HG02973 (cell line): ENCODE data around the gene NCAN.
"Not testable (repeated sequence)": the region's sequence is repeated elsewhere in the genome, so short reads cannot be mapped to it uniquely, and the experiment has no call there.

ENCODE experiments used
- ATAC-seq: cut with Tn5 transposase; IDR thresholded peaks from one replicate; pipeline ENCODE4 v1.9.1; 2021; ENCODE audit warnings: moderate library complexity; ENCODE audit not compliant: unreplicated experiment

The NCAN gene

GRCh38 chr19:19192910-19193423 is 18.8 kb upstream of the NCAN start:
- no peak for ATAC-seq

DNA sequence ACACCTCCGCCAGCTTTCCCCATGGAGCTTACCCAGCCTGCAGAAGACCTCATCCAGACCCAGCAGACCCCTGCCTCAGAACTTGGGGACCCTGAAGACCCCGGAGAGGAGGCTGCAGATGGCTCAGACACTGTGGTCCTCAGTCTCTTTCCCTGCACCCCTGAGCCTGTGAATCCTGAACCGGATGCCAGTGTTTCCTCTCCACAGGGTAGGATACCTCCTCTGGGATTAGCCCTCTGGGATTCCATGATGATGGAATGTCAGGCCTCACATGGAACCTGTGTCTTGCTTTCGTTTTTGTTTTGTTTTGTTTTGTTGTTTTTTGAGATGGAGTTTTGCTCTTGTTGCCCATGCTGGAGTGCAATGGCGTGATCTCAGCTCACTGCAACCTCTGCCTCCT is 17.8 kb upstream of the NCAN start:
- ATAC-seq = no peak

GRCh38 chr19:19201697-19202630 is 9.8 kb upstream of the NCAN start:
- no peak for ATAC-seq

DNA sequence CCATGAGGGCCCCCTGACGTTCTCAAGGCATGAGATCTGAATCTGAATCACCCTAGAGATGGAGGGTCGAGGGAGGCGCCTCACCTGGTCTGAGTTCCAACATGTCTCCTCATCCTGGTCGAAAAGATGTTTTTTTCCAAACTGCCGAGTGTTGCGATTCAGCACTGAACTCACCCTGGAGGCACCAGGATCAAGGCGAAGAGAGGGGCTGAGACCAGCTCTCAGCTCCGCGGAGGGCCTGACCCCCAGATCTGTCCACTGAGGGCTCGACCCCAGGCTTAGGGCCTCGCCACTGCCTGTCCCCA is 9.1 kb upstream of the NCAN start:
- peak; percentile 9 for ATAC-seq

DNA sequence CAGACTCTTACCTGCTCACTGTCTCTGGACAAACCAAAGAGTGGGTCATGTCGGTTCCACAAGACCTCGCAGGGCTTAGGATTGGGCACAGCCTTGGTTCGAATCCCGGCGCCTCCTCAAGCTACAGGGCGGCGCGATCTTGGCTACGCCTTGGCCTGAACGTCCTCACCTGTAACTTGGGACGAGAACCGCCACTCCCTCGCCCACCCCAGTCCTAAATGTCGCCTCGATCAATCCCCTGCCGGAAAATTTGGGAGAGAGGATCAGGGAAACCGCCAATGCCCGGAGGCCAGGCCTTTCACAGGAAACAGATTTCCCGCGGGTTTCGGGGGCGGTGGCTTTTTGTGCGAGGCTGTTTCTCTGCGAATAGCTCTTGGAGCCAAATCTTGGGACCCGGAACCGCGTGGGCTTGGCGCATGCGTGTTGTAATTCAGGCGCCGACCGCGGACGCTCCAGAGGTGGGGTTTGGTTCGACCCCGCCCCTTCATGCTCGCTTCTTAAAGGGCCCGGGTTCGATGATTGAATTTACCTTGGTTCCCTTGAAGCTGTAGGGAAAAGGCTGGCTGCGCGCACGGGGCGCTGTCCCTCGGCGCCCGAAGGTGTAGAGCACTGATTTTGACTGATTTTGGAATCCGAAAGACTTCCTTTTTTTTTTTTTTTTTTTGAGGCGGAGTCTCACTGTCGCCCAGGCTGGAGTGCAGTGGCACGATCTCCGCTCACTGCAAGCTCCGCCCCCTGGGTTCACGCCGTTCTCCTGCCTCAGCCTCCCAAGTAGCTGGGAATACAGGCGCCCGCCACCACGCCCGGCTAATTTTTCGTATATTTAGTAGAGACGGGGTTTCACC is 8.5 kb upstream of the NCAN start, which contains the start of gene NR2C2AP:
Gene NR2C2AP (minus strand): TSS at position 403 of the 845 bp plus-strand sequence. CDS start 354 bp downstream, at position 49.
- ATAC-seq = peak; percentile 63

- ATAC-seq = no peak
Measured at GRCh38 chr19:19204181-19204580, 7.6 kb upstream of the NCAN start.

- no peak for ATAC-seq
Measured at GRCh38 chr19:19205416-19206410, 6.0 kb upstream of the NCAN start.

DNA sequence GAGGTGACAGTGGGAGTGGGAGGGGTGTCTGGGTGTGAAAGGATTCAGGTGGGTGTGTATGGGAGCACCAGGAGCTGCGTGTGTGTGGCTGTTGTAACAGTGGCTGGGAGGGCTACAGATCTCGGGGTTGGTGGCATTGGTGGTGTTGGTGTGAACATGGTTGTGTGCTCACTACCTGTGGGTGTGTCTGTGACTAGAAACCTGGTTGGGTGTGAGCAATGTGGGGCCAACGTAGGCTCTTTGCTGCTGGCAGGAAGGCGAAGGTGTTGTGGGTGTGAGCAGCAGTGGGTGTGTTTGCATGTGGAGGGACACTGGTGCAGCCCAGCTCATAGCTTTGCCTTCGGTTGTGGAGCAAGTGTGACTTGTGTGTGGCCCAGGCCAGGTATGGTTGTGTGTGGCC is 4.8 kb upstream of the NCAN start:
- ATAC-seq = no peak

DNA sequence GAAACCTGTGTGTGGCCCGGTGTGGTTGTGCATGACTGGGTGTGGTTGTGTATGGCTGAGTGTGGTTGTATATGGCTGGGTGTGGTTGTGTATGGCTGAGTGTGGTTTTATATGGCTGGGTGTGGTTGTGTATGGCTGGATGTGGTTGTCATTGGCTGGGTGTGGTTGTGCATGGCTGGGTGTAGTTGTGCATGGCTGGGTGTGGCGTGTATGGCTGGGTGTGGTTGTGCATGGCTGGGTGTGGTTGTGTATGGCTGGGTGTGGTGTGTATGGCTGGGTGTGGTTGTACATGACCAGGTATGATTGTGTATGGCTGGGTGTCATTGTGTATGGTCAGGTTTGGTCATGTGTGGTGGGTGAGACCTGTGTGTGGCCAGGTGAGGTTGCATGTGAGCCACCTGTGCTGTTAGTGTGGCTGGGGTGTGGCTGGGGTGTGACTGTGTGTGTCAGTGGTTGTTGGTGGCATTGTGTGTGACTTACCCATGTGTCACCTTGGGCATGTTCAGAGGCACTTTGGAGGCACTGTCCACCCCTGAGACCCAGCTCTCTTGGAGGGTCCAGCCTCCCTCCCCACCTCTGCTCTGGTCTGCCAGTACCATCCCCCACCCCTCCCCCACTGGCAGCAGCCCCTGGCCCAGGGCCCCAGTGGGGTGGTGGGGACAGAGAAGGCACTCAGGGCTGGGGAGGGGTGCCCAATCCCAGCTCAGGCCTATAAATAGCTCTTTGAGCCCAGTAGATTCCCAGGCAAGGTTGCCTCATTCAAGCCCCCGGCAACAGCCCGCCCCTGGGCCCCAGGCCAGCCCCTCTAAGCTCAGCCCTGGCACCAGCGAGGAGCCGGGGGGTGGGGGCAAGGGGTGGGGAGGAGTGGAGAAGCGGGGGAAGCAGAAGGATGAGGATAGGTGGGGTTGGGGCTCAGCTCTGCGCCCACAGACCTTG is 3.9 kb upstream of the NCAN start:
- no peak for ATAC-seq

DNA sequence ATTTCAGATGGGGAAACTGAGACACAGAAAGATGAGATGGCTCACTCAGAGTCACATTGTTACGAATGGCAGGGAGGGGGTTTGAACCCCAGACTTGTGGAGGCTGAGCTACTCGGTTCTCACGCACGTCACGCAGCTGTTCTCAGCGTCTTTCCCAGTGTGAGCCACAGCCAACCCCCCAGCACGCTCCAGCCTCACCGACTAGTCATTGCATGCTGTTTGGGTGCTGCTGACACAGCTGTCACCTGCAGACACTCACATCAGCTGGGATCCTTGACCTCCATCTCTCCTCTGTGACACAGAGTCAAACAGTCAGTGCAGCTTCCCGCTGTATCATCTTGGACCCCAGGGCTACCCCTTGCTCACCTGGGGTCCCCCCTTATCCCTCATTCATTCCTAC is 2.4 kb upstream of the NCAN start:
- no peak for ATAC-seq

DNA sequence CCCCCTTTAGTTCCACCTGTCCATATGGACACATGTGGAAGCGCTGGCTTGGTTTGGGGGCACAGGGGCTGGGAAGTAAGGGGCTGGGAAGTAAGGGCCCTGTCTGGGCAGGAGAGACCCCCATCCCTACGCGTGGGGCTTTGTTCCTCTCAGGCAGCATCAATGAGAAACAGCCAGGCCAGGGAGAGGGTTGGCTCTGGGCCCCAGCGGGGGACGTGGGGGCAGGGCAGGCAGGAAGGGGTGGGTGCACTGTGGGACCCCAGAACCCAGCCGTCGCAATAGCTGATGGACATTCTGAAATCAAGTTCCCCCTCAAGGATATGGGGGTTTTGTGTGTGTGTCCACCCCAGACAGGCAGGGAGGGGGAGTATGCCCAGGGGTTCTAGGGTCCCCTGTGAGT is 1.2 kb downstream of the NCAN start:
- no peak for ATAC-seq

DNA sequence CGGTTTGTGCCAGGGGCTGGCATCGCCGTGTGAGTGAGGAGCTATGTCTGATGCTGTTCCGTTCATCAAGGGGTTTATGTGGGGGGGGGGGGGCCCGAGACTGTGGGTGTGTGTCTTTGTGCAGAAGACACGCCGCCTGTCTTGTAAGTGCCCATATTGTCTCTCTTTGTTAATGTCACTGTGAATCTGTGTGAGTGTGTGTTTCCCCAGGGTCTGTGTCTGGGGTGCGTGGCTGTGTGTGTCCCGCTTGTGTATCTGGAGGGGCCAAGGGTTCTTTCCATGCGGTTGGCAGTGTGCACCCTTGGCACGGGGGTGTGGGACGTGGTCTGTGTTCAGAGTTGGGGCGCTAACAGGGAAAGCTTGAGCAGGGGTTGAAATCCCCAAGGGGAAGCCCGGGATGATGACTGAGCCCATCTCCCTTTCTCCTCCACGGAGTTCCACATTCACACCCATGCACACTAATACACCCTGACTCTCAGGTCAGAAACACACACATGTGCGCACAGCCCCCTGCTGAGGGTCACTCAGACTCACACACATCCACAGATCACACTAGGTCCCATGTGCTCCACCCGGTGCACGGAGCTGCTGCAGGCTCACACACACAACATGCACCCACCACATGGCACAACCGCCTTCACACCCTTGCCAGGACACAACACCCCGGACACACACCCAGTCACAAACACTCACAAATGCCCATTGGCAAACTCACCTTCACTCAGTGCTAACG is 1.8 kb downstream of the NCAN start:
- no peak for ATAC-seq

- ATAC-seq = no peak
Measured at GRCh38 chr19:19214159-19214490, 2.4 kb downstream of the NCAN start.

- ATAC-seq = no peak
Measured at GRCh38 chr19:19214892-19215291, 3.1 kb downstream of the NCAN start.

DNA sequence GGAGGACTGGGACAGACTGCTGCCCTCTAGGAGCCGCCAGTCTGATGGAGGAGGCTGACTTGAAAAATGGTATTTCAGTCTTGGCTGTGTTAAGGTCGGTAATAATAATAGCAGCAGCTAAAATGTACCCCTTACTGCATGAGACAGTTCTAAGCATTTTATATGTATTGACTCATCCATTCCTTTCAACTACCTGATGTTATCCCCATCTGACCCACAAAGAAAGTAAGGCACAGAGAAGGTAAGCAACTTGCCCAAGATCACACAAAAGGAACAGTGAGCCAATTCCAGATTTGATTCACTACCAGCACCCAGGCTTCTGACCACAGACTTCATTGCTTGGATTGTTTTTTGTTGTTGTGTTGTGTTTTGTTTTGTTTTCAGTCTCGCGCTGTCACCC is 4.0 kb downstream of the NCAN start:
- no peak for ATAC-seq

DNA sequence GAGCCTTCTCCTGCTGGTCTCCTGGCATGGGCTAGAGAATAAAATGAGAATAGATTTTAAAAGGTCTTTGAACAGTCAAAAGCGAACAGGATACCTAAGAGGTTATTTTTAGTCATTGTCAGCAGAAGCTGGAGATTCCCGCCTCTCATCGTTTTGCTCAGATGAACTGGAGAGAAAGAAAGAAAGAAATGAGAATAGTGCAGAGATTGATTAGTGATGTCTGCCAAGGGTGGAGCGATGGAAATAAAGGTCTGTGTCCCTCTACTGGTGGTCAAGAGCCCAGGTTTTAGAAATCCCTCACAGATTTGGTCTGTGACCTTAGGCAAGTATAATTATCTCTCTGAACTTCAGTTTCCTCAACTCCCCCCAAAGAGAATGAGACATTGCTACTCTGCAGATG is 5.3 kb downstream of the NCAN start:
- no peak for ATAC-seq

GRCh38 chr19:19218911-19219310 is 7.2 kb downstream of the NCAN start:
- ATAC-seq = no peak

DNA sequence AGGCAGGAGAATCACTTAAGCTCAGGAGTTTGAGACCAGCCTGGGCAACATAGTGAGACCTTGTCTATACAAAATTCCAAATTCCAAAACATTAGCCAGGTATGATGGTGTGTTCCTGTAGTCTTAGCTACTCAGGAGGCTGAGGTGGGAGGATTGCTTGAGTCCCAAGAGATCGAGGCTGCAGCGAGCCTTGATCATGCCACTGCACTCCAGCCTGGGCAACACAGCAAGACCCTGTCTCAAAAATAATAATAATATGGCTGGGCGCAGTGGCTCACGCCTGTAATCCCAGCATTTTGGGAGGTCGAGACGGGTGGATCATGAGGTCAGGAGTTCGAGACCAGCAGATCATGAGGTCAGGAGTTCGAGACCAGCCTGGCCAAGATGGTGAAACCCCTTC is 9.2 kb downstream of the NCAN start:
- not testable (repeated sequence) for ATAC-seq

DNA sequence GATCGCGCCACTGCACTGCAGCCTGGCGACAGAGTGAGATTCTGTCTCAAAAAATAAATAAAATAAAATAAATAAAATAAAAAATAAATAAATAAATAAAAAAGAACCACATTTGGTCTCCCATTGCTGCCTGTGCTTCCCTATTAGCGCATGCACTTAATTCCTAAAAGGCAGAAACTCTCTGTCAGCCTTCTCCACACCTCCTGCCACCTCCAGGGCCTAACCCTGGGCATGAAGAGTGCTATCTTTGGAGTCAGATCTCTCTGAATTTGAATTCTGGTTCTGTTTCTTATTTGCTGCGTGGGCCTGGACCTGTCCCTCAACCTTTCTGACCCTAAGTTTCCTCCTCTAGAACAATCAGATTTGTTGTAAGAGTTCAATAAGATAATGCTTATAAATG is 11.3 kb downstream of the NCAN start:
- no peak for ATAC-seq
